ENCODE measurements around the gene BAZ1A. TPM values are rescaled to one million over a fixed set of nuclear protein-coding genes. Genes with fewer than 3 reads are reported as not detected.

The BAZ1A gene
- total RNA-seq, 1 experiment from 2014 or later = 27.2 TPM

- Histone ChIP-seq H3K4me3 (ENCODE audit: low read depth in 2 of 2, low read length in 2 of 2) (no peak overlapping the region), H3K27me3 (ENCODE audit: control insufficient read depth, insufficient read depth, low read length) (no peaks in the 10 kb centered on the region), H3K36me3 (ENCODE audit: control insufficient read depth, insufficient read depth, low read length) (no peaks in the 10 kb centered on the region), H3K9me3 (ENCODE audit: control insufficient read depth, insufficient read depth, low read depth, low read length) (no peaks in the 10 kb centered on the region), H3K4me1 (ENCODE audit: control insufficient read depth, insufficient read depth, low read length) (peaks cover 5% of the 10 kb centered on the region; the same call in 1 of the 2 replicates), H3K27ac (ENCODE audit: low read length) (peak overlapping the region; percentile 44; the same call in 1 of the 2 replicates)
- ATAC-seq = peak; percentile 48; the same call in 1 of the 2 replicates
- intact Hi-C loops (cut with micrococcal nuclease; ENCODE audit: unreplicated experiment) (no loop called here), in situ Hi-C loops (cut with HindIII; ENCODE audit: low pct_unique_long_range_greater_than_20kb, low sequenced_read_pairs) (no loop called here)
- no peak for TF ChIP-seq REST (IDR thresholded peaks at IDR 0.05; ENCODE audit: insufficient read depth in 1 of 2, low read depth in 2 of 2, low read length in 1 of 2)
- no peak for TF ChIP-seq SIN3A (IDR thresholded peaks at IDR 0.05; ENCODE audit: borderline replicate concordance, insufficient read depth, low read depth, low read length)
- TSS peak; percentile 31 for BruUV-seq (replicated peaks)
- no peak for DNase-seq (ENCODE audit: low read depth, low spot score)
- ChIA-PET CTCF (no interaction called here), POLR2A (no interaction called here)
Observed at GRCh38 chr14:34843011-34843554, 32.1 kb downstream of the BAZ1A start.

- peaks cover 6% of the 10 kb centered on the region; the same call in 1 of the 2 replicates for H3K4me1 ChIP-seq (ENCODE audit: control insufficient read depth, insufficient read depth, low read length)
- no TSS peak for BruUV-seq (replicated peaks)
- H3K27ac ChIP-seq (ENCODE audit: low read length) = no peak overlapping the region; the same call in 1 of the 2 replicates
- TF ChIP-seq TCF7L2 (IDR thresholded peaks at IDR 0.05; ENCODE audit: low read depth, low read length) = no peak
- TF ChIP-seq REST (IDR thresholded peaks at IDR 0.05; ENCODE audit: insufficient read depth in 1 of 2, low read depth in 2 of 2, low read length in 1 of 2) = no peak
- TF ChIP-seq POLR2AphosphoS5 (IDR thresholded peaks at IDR 0.05; ENCODE audit: low read depth, low read length) = no peak
- TF ChIP-seq CTCF (IDR thresholded peaks at IDR 0.05) = no peak
- TF ChIP-seq SIN3A (IDR thresholded peaks at IDR 0.05; ENCODE audit: borderline replicate concordance, insufficient read depth, low read depth, low read length) = no peak
- intact Hi-C loops (cut with micrococcal nuclease; ENCODE audit: unreplicated experiment) (no loop called here), in situ Hi-C loops (cut with HindIII; ENCODE audit: low pct_unique_long_range_greater_than_20kb, low sequenced_read_pairs) (no loop called here)
- DNase-seq (ENCODE audit: low read depth, low spot score) (no peak), ATAC-seq (peak; percentile 66; the same call in 1 of the 2 replicates)
- H3K36me3 ChIP-seq (ENCODE audit: control insufficient read depth, insufficient read depth, low read length) = no peaks in the 10 kb centered on the region
- ChIA-PET POLR2A (no interaction called here), CTCF (no interaction called here)
- no peaks in the 10 kb centered on the region for H3K27me3 ChIP-seq (ENCODE audit: control insufficient read depth, insufficient read depth, low read length)
- no peak overlapping the region for H3K4me3 ChIP-seq (ENCODE audit: low read depth in 2 of 2, low read length in 2 of 2)
- no peaks in the 10 kb centered on the region for H3K9me3 ChIP-seq (ENCODE audit: control insufficient read depth, insufficient read depth, low read depth, low read length)
Observed at GRCh38 chr14:34837801-34838322, 37.3 kb downstream of the BAZ1A start.

Data from Panc1 (cell line).